Mononuclear cell (primary cell): Measurements from ENCODE around the gene TBPL1. TPM values are rescaled to one million over a fixed set of nuclear protein-coding genes. Genes with fewer than 3 reads are reported as not detected.
"Not testable (repeated sequence)": the region's sequence is repeated elsewhere in the genome, so short reads cannot be mapped to it uniquely, and the experiment has no call there.

Experiments used
- H3K27me3 ChIP-seq: 2 replicates; pipeline ENCODE4 v1.6.0; 2011; ENCODE audit warnings: low read length, control low read depth; ENCODE audit not compliant: insufficient read depth
- H3K4me1 ChIP-seq: 2 replicates; pipeline ENCODE4 v1.5.1; 2011; ENCODE audit warnings: mild to moderate bottlenecking, low read length, control low read depth; ENCODE audit not compliant: insufficient read depth
- H3K4me3 ChIP-seq: 2 replicates; pipeline ENCODE4 v1.5.1; 2011; ENCODE audit warnings: mild to moderate bottlenecking, low read length, moderate library complexity
- H3K9me3 ChIP-seq: 2 replicates; pipeline ENCODE4 v1.5.1; 2011; ENCODE audit warnings: low read depth, mild to moderate bottlenecking, control low read depth, low read length
- total RNA-seq: library from RNA; depleted of rRNA; stranded (reverse); fragments of >200 nt; gene quantifications from one replicate; pipeline ENCODE4 v1.2.3, GENCODE V29; 2012

The TBPL1 gene
- total RNA-seq, 1 donor, result 39.9 TPM

DNA sequence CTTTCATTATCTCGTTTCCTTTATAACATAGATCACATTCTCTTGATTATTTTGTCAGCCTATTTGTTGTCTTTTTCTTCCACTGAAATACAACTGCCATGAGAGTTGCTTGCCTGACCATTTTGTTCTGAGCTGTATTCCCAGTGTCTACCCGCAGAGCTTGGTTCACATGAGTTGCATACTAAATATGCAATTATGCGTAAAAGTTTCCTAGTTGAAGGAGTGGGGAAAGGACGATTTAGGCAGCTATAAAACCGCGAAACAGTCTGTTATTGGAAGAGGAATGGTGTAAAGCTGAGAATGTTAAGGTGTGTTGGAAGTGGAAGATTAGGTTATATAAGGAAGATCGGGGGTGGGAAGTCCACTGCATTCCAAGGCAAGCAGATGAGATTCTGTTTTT, 8.8 kb downstream of the TBPL1 start:
- Histone ChIP-seq H3K27me3 (no peaks in the 10 kb centered on the region), H3K4me1 (peaks cover 14% of the 10 kb centered on the region), H3K4me3 (no peak overlapping the region)

DNA sequence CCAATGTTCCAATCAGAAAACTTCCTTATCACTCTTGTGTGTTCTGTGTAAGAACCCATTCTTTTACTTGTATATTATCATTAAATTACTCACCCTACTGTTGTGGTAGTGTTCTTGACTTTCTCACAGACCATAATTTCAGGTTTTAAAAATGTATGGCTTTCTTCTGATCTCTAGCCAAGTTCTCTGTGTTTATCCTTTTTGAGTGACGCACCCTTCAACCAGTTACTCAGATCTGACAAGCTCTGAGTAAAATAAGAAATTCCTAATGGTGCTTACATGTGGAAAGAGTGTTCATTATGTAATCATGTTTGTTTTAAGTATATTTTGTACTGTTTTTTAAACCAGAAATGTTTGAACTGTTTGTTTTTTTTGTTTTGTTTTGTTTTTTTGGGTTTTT, 11.0 kb downstream of the TBPL1 start:
- H3K27me3 ChIP-seq, result no peaks in the 10 kb centered on the region
- H3K9me3 ChIP-seq, result no peaks in the 10 kb centered on the region
- no peak overlapping the region for H3K4me3 ChIP-seq
- peaks cover 10% of the 10 kb centered on the region for H3K4me1 ChIP-seq

More for the DNA sequence above, 8.8 kb downstream of the TBPL1 start:
- no peaks in the 10 kb centered on the region for H3K9me3 ChIP-seq

DNA sequence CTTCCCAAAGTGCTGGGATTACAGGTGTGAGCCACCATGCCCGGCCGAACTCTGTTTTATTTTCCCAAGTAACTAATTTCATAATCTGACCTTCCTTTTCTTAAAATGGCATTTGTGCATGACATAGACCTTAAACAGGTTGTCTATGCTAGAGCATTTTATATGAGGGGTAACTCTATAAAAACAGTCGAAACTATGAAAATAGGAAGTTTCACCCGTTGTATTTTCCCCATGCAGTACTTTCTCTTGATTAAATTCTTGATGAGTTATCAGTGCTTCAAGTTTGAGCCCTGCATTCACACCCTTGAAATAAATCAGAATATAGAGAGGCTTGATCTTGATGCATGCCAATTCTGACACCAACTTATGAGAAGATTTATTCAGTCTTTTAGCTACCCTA, 11.7 kb downstream of the TBPL1 start:
- Histone ChIP-seq H3K9me3 (no peaks in the 10 kb centered on the region), H3K4me3 (no peak overlapping the region), H3K4me1 (peaks cover 8% of the 10 kb centered on the region), H3K27me3 (no peaks in the 10 kb centered on the region)

DNA sequence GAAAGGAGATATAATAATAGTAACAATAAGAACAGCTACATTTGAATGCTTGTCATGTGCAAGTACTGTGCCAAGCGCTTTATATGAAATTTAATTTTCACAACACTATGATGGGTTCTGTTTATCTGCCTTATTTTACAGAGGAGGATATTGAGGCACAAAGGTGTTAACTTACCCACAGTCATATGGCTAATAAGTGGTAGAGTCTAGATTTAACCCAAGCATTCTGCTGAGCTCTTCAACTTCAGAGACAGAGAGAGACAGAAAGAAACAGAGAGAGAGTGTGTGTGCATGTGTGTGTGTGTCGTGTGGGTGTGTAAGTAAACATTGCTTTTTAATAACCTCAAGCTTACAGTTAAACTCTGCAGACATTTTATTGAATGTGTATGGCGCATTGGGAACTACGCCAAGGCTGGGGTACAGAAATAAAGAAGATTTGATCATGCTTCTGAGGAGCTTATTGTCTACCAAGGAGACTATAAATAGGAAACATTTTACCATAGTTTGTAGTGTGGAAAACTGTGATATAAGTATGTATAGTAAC, 12.9 kb downstream of the TBPL1 start:
- Histone ChIP-seq H3K9me3 (no peaks in the 10 kb centered on the region), H3K27me3 (no peaks in the 10 kb centered on the region), H3K4me1 (peaks cover 8% of the 10 kb centered on the region), H3K4me3 (no peak overlapping the region)

DNA sequence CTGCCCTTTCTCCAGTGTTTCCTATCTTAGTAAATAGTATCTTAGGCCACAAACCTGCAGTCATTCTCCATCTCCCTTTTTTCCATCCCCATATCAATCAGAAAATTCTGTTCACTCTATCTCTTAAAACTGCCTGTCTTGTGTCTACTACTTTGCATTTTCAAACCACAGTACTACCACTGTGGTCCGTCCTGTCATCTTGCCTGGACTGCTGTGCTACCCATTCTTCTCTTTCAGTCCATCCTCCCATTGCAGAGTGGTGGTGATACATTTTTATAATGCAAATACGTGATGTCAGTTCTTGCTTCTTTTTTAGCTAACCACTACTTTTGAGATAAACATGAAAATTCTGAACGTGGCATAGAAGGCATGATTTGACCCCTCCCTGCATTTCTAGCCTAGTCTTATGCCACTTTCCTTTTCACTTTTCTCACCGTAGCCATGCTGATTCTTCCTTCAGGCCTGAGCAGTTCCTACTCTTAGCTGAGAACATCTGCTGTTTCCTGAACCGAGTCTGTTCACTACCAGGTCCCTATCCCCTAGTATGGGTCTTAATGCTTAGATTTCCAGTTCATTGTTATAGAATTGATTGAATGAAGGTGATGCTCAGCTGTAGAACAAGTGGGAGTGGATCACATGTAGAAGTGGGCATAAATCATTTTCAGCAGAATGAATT, 13.8 kb downstream of the TBPL1 start:
- no peaks in the 10 kb centered on the region for H3K9me3 ChIP-seq
- H3K4me3 ChIP-seq, result no peak overlapping the region
- H3K27me3 ChIP-seq, result no peaks in the 10 kb centered on the region
- peaks cover 8% of the 10 kb centered on the region for H3K4me1 ChIP-seq

DNA sequence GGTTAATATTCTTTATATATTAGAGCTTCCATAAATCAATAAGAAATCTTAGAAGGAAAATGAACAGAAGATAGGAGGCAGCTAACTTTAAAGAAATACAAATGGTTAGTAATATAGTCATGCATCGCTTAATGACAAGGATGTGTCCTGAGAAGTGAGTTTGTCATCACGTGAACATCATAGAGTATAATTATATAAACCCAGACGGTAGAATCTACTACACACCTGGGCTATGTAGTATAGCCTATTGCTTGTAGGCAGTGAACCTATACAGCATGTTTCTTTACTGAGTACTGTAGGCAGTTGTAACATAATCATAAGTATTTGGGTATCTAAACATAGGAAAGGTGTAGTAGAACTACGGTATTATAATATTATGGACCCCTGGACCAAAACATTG, 14.3 kb downstream of the TBPL1 start:
- Histone ChIP-seq H3K27me3 (no peaks in the 10 kb centered on the region), H3K4me3 (no peak overlapping the region), H3K4me1 (peaks cover 8% of the 10 kb centered on the region), H3K9me3 (no peaks in the 10 kb centered on the region)

DNA sequence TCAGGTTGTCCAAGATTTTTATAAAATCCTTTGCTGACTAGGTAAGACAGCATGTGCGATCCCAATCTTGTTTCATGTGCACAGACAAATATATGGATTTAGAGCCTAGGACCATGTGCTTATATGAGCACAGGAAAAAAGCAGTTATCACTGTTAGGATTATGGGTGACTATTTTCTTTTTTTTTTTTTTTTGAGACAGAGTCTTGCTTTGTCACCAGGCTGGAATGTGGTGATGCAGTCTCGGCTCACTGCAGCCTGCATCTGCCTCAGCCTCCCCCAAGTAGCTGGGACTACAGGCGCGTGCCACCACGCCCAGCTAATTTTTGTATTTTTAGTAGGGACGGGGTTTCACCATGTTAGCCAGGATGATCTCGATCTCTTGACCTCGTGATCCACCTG, 14.8 kb downstream of the TBPL1 start:
- H3K4me3 ChIP-seq, H3K9me3 ChIP-seq, H3K4me1 ChIP-seq, H3K27me3 ChIP-seq: not testable (repeated sequence)

DNA sequence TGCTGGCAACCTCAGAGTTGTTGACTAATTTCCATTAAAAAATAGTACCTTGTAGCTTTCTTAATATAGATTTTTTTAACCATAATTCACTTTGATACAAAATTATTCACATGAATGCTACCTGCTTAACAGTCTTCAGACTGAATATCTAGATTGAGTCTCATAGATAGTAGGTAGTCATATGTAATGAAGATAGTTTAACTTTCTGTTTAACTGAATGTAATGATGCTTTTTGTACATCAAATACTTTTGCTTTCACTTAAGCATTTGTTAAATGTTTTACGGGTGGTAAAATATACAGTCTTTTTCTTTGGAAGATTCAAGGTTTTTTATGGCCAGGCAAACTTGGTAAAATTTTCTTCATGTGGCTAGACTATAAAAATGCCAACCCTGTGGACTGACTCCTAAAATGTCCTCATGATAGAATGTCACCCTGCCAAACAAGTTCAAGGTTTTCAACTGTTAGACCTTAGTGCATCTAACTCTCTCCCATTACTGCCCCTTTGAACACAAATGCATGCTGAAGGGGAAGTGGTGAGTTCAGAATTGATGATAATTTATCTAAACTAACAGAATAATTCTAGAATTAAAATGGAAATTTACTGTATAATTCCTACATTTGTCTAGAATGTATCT, 16.4 kb downstream of the TBPL1 start:
- Histone ChIP-seq H3K4me1 (peaks cover 8% of the 10 kb centered on the region), H3K27me3 (no peaks in the 10 kb centered on the region), H3K9me3 (no peaks in the 10 kb centered on the region), H3K4me3 (no peak overlapping the region)

DNA sequence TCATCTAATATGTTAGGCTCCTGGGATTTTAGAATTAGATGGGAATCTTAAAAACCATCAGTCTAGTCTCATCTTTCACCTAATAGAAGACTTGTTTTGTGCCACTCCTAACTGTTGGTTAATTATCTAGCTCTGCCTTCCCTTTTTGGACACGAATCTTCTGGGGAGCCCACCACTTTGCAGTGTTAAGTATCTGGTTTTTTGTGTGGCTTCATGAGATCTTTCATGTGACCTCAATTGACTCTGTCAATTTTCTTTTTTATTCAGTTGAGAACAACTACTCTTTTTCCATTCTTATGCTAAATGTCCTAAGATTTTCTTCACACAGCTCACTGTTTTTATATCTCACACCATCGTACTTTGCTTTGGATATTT, 16.9 kb downstream of the TBPL1 start:
- no peaks in the 10 kb centered on the region for H3K27me3 ChIP-seq
- H3K4me3 ChIP-seq, result no peak overlapping the region
- peaks cover 8% of the 10 kb centered on the region for H3K4me1 ChIP-seq
- no peaks in the 10 kb centered on the region for H3K9me3 ChIP-seq

DNA sequence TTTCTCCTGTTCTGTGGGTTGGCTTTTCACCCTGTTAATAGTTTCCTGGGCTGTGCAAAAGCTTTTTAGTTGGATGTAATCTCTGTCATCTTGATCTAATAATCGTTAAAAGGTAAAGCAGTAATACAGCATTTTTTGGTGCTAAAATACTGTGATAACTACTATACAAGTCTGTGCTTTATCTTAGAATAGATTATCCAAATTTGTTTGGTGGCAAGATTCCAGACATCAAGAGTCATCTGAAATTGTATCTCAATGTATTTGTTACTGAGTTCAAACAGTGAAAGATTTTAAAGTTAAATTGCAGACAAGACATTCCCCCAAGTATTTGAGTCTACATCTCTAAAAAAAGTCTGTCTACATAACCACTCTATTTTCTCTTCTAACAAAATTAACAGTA, 18.8 kb downstream of the TBPL1 start:
- no peak overlapping the region for H3K4me3 ChIP-seq
- H3K4me1 ChIP-seq, result peaks cover 2% of the 10 kb centered on the region
- H3K9me3 ChIP-seq, result no peaks in the 10 kb centered on the region
- H3K27me3 ChIP-seq, result no peaks in the 10 kb centered on the region

DNA sequence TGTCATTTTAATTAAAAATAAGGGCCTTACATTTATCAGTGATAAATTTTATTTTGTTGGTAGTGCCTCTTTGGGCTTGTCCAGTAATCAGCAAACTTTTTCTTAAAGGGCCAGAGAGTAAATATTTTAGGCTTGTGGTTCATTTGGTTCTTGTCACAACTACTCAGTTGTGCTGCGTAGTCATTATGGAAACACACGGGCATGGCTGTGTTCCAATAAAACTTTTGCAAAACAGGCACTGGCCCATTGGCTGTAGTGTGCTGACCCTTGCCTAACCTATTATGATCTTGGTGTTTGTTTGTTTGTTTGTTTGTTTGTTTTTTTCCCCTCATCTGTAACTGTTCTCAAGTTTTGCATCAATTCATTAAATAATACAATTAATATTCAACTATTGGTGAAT, 19.4 kb downstream of the TBPL1 start:
- H3K4me3 ChIP-seq, result no peak overlapping the region
- H3K4me1 ChIP-seq, result no peaks in the 10 kb centered on the region
- no peaks in the 10 kb centered on the region for H3K27me3 ChIP-seq
- H3K9me3 ChIP-seq, result no peaks in the 10 kb centered on the region

DNA sequence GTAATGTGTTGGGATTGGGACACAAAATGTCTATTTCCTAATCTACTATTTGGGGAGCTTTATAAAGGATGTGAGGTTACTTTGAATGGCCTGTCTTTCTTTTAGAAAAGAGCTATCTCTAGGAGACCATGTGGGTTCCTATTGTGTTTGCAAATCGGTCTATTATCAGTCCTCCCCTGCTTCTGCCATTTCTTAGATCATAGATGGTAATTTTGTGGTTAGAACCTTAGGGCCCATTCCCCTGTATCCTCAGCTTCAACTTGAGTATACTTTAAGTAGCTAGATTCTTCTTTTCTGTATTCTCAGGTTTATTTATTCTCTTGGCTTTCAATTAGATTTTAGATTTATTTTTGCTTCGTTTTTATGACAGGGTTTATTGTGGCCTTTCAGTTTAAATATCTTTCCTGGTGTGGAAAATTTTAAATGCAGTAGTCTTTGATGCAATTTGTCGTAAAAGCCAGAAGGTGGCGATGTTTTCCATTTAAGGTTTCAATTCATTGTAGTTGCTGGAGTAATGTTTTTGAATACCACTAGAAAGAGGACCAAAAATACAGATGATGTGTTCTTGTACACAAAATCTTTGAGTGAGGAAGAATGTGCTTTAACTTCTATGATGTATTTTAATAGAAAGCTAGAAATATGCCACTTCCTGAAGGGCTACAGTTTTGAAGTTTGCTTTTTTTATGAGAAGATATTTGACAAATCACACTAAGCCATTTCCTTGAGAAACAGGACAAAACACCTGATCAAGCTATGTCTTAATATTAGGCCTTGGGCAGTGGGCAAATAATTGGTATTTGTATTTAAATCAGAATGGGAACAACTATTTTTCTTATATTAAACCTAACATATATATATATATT, 20.3 kb downstream of the TBPL1 start:
- no peaks in the 10 kb centered on the region for H3K27me3 ChIP-seq

DNA sequence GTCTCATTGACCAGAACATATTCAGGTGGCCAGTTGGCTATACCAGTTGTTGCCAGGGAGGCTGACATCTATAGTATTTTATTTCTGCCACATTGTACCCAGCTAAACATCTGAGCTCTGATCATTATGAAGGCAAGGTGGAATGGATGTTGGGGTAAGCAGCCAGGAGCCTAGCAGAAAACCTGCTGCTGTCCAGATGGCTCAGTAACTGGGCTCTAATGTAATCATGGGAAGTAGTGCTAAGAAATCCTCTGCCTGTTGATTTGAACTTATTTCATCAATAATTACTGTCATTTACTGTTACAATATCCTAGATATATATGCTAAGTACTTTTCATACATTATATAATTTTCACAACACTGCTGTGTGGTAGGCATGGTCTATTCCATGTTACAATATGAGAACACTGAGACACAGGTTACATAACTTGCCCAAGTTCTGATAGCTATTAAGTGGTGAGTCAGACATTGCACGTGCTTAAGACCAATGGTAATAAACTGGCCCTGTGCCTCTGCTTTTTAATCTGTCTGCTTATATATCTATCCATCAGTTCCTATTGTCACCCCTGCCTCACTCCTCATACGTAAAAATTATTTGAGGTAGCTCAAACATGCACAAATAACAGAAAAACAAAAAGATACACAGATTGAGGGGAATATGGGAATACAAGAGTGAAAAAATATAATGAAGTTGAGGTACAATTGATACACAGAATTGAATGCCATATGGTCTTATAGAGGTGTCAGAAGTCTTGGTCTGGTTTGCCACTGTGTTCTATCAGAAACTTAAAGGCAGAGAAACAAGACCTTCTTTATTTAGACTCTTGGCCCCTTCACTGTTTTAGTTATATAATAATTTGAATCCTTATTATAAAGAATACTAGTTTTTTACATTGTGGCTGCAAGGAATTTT, 25.2 kb downstream of the TBPL1 start:
- H3K27me3 ChIP-seq, result no peaks in the 10 kb centered on the region
- H3K9me3 ChIP-seq, result no peaks in the 10 kb centered on the region
- peaks cover 6% of the 10 kb centered on the region for H3K4me1 ChIP-seq
- no peak overlapping the region for H3K4me3 ChIP-seq

More for the DNA sequence above, 20.3 kb downstream of the TBPL1 start:
- H3K4me1 ChIP-seq, result peaks cover 3% of the 10 kb centered on the region
- no peaks in the 10 kb centered on the region for H3K9me3 ChIP-seq
- no peak overlapping the region for H3K4me3 ChIP-seq

DNA sequence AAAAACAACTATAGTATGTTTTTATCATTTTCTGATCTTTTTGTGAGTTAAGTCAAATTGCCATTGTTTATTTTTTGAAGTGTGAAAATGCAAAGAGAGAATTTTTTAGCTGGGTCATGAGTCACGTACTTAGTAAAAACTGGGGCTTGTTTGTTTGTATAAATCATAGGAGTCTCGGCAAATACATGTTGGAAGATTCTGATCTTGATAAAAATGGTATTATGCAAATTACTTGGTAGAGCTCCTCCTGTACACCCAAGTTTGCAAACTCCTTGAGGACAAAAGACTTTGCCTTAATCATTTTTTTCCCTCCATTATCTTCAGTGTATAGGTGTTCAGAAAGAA, 25.8 kb downstream of the TBPL1 start:
- Histone ChIP-seq H3K4me3 (no peak overlapping the region), H3K4me1 (peaks cover 13% of the 10 kb centered on the region), H3K27me3 (no peaks in the 10 kb centered on the region), H3K9me3 (no peaks in the 10 kb centered on the region)
